T-helper 17 cell (primary cell): ENCODE results near the gene GYPB. TPM values are rescaled to one million over a fixed set of nuclear protein-coding genes. Genes with fewer than 3 reads are reported as not detected.
"Not testable (repeated sequence)": the region's sequence is repeated elsewhere in the genome, so short reads cannot be mapped to it uniquely, and the experiment has no call there.

Experiments
- ATAC-seq: fragments of 150-1000 bp; cut with Tn5 transposase; 2 replicates; pipeline ENCODE4 v1.10.0; 2021; ENCODE audit warnings: mild to moderate bottlenecking, moderate library complexity
- DNase-seq, 3 donors: peaks; one replicate each; pipeline versions ENCODE4 v3.0.0 to v3.0.0-alpha.2; 2020 to 2021
- H3K9me3 ChIP-seq: one replicate; pipeline ENCODE4 v1.7.0; 2013; ENCODE audit warnings: low read length, mild to moderate bottlenecking; ENCODE audit not compliant: control insufficient read depth, poor library complexity, severe bottlenecking
- H3K27ac Mint-ChIP-seq: one replicate; pipeline ENCODE4 v1.8.0; 2022; ENCODE audit warnings: mild to moderate bottlenecking, moderate library complexity, mixed read lengths
- H3K27me3 Mint-ChIP-seq: one replicate; pipeline ENCODE4 v1.8.0; 2022; ENCODE audit warnings: mixed read lengths
- H3K36me3 Mint-ChIP-seq: one replicate; pipeline ENCODE4 v1.8.0; 2022; ENCODE audit warnings: low read depth, mixed read lengths
- H3K4me1 Mint-ChIP-seq: one replicate; pipeline ENCODE4 v1.8.0; 2022; ENCODE audit warnings: mild to moderate bottlenecking, mixed read lengths
- H3K4me3 Mint-ChIP-seq: one replicate; pipeline ENCODE4 v1.8.0; 2022; ENCODE audit warnings: mild to moderate bottlenecking, moderate library complexity, mixed read lengths
- total RNA-seq, 4 donors: library from RNA in 2 of 4; stranded (reverse) in 2 of 4; gene quantifications; one replicate each; pipeline ENCODE4 v1.2.3 and lab custom pipeline; 2022 to 2026

The GYPB gene
- total RNA-seq, 2 donors from 2014 or later, result not detected

- H3K27me3 Mint-ChIP-seq, DNase-seq, H3K4me3 Mint-ChIP-seq, H3K27ac Mint-ChIP-seq, H3K4me1 Mint-ChIP-seq, H3K36me3 Mint-ChIP-seq, ATAC-seq, H3K9me3 ChIP-seq: not testable (repeated sequence)
Measured at GRCh38 chr4:143951458-143951972, 67.7 kb downstream of the GYPB start.

- H3K4me1 Mint-ChIP-seq, H3K27ac Mint-ChIP-seq, DNase-seq, ATAC-seq, H3K27me3 Mint-ChIP-seq, H3K9me3 ChIP-seq, H3K4me3 Mint-ChIP-seq, H3K36me3 Mint-ChIP-seq: not testable (repeated sequence)
Measured at GRCh38 chr4:143950967-143951366, 68.2 kb downstream of the GYPB start.

GRCh38 chr4:143950185-143950584 lies 69.0 kb downstream of the GYPB start:
- DNase-seq, H3K9me3 ChIP-seq, H3K4me3 Mint-ChIP-seq, H3K27me3 Mint-ChIP-seq, H3K27ac Mint-ChIP-seq, H3K4me1 Mint-ChIP-seq, H3K36me3 Mint-ChIP-seq, ATAC-seq: not testable (repeated sequence)

- not testable (repeated sequence) for ATAC-seq, H3K36me3 Mint-ChIP-seq, H3K9me3 ChIP-seq, H3K4me1 Mint-ChIP-seq, H3K27me3 Mint-ChIP-seq, DNase-seq, H3K4me3 Mint-ChIP-seq, H3K27ac Mint-ChIP-seq
Measured at GRCh38 chr4:143947493-143947892, 71.7 kb downstream of the GYPB start.

Other genes starting within 250 kb of the GYPB start
- gene GYPE, start 113.8 kb downstream of the GYPB start, total RNA-seq, result not detected
- not detected for gene GYPA, start 121.3 kb upstream of the GYPB start, total RNA-seq